ENCODE data around the gene NLGN4Y. TPM values are rescaled to one million over a fixed set of nuclear protein-coding genes. Genes with fewer than 3 reads are reported as not detected.

NLGN4Y gene
- total and polyA plus RNA-seq, 2 of the 13 experiments (the other 11 are each of a cell fraction or from before 2014, with no cell fraction given) = 6.0 to 16.5 TPM

GRCh38 chrY:14628208-14628607 is 103.9 kb downstream of the NLGN4Y start (continued):
- TF ChIP-seq CEBPG (CRISPR knock-in tag; IDR thresholded peaks at IDR 0.05) (peak; percentile 72), ZSCAN20 (CRISPR knock-in tag; IDR thresholded peaks at IDR 0.05; ENCODE audit: borderline replicate concordance) (no peak), NFKBIZ (CRISPR knock-in tag; IDR thresholded peaks at IDR 0.05) (no peak), THAP7 (CRISPR knock-in tag; IDR thresholded peaks at IDR 0.05) (no peak), ZMAT3 (CRISPR knock-in tag; conservative IDR thresholded peaks at IDR 0.05) (no peak), ZNF672 (CRISPR knock-in tag; IDR thresholded peaks at IDR 0.05) (no peak), HNF4A (CRISPR knock-in tag; IDR thresholded peaks at IDR 0.05) (peak; percentile 81), GABPA (IDR thresholded peaks at IDR 0.05; ENCODE audit: low read depth, low read length) (no peak), GABPA (CRISPR knock-in tag; IDR thresholded peaks at IDR 0.05; ENCODE audit: low read depth) (no peak), GATAD2A (CRISPR knock-in tag; IDR thresholded peaks at IDR 0.05) (peak; percentile 79), ADNP (CRISPR knock-in tag; IDR thresholded peaks at IDR 0.05) (no peak), ZNF879 (CRISPR knock-in tag; IDR thresholded peaks at IDR 0.05) (no peak), GPN1 (CRISPR knock-in tag; IDR thresholded peaks at IDR 0.05; ENCODE audit: borderline replicate concordance) (no peak), NFIC (IDR thresholded peaks at IDR 0.05; ENCODE audit: low read length) (no peak), CBX5 (CRISPR knock-in tag; IDR thresholded peaks at IDR 0.05; ENCODE audit: borderline replicate concordance) (no peak), CERS6 (CRISPR knock-in tag; IDR thresholded peaks at IDR 0.05) (no peak), YY1 (IDR thresholded peaks at IDR 0.05; ENCODE audit: insufficient read depth, insufficient replicate concordance, low read depth, low read length) (no peak), ZNF280D (CRISPR knock-in tag; IDR thresholded peaks at IDR 0.05) (no peak), ZNF17 (CRISPR knock-in tag; IDR thresholded peaks at IDR 0.05) (no peak), PBX3 (CRISPR knock-in tag; IDR thresholded peaks at IDR 0.05; ENCODE audit: borderline replicate concordance) (no peak), ZNF281 (CRISPR knock-in tag; IDR thresholded peaks at IDR 0.05; ENCODE audit: borderline replicate concordance) (no peak), ZNF136 (CRISPR knock-in tag; IDR thresholded peaks at IDR 0.05; ENCODE audit: low read depth) (no peak)

Measured in HepG2 (cell line).